HepG2 (cell line): ENCODE results near the gene KCNIP3. TPM values are rescaled to one million over a fixed set of nuclear protein-coding genes. Genes with fewer than 3 reads are reported as not detected.

ENCODE experiments used
- HMGXB3 ChIP-seq: sonication (generic); formaldehyde crosslinking; IDR thresholded peaks from 2 replicates; pipeline ENCODE4 v1.4.0; 2020; ENCODE audit warnings: missing genetic modification reagents, borderline replicate concordance
- IRF1 ChIP-seq: sonication (generic); formaldehyde crosslinking; IDR thresholded peaks from 2 replicates; pipeline ENCODE4 v1.4.0; 2020; ENCODE audit warnings: low read depth, mild to moderate bottlenecking, missing genetic modification reagents
- IRX3 ChIP-seq: sonication (generic); formaldehyde crosslinking; IDR thresholded peaks from 2 replicates; pipeline ENCODE4 v1.8.1; 2023; ENCODE audit warnings: mild to moderate bottlenecking, low read depth, missing genetic modification reagents, borderline replicate concordance
- KDM6A ChIP-seq: IDR thresholded peaks from 2 replicates; pipeline ENCODE4 v1.6.1; 2016; ENCODE audit warnings: low read depth
- PHF21A ChIP-seq: sonication (generic); formaldehyde crosslinking; IDR thresholded peaks from 2 replicates; pipeline ENCODE4 v1.5.0; 2020; ENCODE audit warnings: mild to moderate bottlenecking, missing genetic modification reagents
- ZNF558 ChIP-seq: sonication (generic); formaldehyde crosslinking; IDR thresholded peaks from 2 replicates; pipeline ENCODE4 v1.9.0; 2022; ENCODE audit warnings: mild to moderate bottlenecking, missing genetic modification reagents, borderline replicate concordance
- ZNF800 ChIP-seq: sonication (generic); formaldehyde crosslinking; IDR thresholded peaks from 2 replicates; pipeline ENCODE4 v1.4.0; 2020; ENCODE audit warnings: missing genetic modification reagents
- polyA plus RNA-seq, 8 experiments: library from polyadenylated mRNA; depleted of rRNA in 3 of 8; stranded (reverse) in 7 of 8; unstranded in 1 of 8; fragments of >200 nt; fragmentation: Illumina TruSeq in 4 of 8; extraction: Trizol in 4 of 8; gene quantifications; 2 replicates each; pipeline versions ENCODE4 v1.2.1 to v1.2.3, GENCODE V29; 2011 to 2016; ENCODE audit warnings: low read depth in 4 of 8, missing spikeins in 1 of 8, mixed read lengths in 1 of 8; ENCODE audit not compliant: insufficient read depth in 1 of 8
- total RNA-seq, 5 experiments: library from RNA; depleted of rRNA; stranded (reverse); fragments of >200 nt; fragmentation: Illumina TruSeq; extraction: Trizol; gene quantifications; 2 replicates each; pipeline ENCODE4 v1.2.3, GENCODE V29; 2016; ENCODE audit warnings: low read depth in 1 of 5
- TF ChIP-seq, protein P1 (sequence below): sonication (generic); formaldehyde crosslinking; IDR thresholded peaks from 2 replicates; pipeline ENCODE4 v1.5.1; 2020; ENCODE audit warnings: mild to moderate bottlenecking, missing genetic modification reagents, moderate library complexity
- TF ChIP-seq, protein P2 (sequence below): sonication (generic); formaldehyde crosslinking; IDR thresholded peaks from 2 replicates; pipeline ENCODE4 v1.5.0; 2020; ENCODE audit warnings: missing genetic modification reagents
- TF ChIP-seq, protein P3 (sequence below): sonication (generic); formaldehyde crosslinking; IDR thresholded peaks from 2 replicates; pipeline ENCODE4 v1.8.0; 2022; ENCODE audit warnings: missing genetic modification reagents, mild to moderate bottlenecking, moderate library complexity, borderline replicate concordance
- TF ChIP-seq, protein P4 (sequence below): sonication (generic); formaldehyde crosslinking; conservative IDR thresholded peaks from 2 replicates; pipeline ENCODE4 v1.5.0; 2020; ENCODE audit warnings: missing genetic modification reagents

KCNIP3 gene
- total and polyA plus RNA-seq, 2 of the 13 experiments (the other 11 are each of a cell fraction or from before 2014, with no cell fraction given), result not detected

DNA sequence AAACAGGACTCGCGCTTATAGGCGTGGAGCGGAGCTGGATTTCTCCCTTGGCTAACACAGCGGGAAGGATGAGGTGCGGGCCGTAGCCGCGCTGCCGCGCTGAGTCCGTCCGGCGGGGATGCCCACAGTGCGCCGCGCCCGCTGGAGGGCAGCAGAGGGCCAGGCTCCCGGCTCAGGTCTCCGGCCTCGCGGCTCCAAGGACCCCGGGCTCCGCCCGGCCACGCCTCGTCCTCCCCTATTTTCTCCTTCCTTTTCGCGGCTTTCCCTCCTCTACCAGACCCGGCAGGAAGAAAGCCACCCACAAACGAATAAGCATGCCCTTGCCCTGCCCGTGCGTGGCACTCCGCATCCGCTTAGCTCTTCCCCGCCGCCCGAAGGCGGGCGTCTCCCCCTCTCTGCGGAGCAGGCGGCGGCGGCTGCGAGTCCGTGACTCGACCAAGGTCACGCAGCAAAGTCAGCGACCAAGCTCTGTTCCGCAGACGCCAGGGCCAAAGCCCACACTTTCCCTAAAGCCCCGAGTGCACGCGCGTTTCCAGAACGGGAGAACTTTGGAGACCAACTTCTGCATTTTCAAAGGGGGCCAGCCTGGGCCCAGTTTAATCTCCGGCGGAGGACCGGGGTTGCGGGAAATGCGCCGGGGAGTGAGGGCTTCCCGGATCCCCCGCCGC, 48.5 kb downstream of the KCNIP3 start (continued):
- TF ChIP-seq IRF1 (CRISPR knock-in tag), result no peak
- no peak for TF ChIP-seq KDM6A (CRISPR knock-in tag)
- no peak for TF ChIP-seq HMGXB3
- TF ChIP-seq, protein P1, sequence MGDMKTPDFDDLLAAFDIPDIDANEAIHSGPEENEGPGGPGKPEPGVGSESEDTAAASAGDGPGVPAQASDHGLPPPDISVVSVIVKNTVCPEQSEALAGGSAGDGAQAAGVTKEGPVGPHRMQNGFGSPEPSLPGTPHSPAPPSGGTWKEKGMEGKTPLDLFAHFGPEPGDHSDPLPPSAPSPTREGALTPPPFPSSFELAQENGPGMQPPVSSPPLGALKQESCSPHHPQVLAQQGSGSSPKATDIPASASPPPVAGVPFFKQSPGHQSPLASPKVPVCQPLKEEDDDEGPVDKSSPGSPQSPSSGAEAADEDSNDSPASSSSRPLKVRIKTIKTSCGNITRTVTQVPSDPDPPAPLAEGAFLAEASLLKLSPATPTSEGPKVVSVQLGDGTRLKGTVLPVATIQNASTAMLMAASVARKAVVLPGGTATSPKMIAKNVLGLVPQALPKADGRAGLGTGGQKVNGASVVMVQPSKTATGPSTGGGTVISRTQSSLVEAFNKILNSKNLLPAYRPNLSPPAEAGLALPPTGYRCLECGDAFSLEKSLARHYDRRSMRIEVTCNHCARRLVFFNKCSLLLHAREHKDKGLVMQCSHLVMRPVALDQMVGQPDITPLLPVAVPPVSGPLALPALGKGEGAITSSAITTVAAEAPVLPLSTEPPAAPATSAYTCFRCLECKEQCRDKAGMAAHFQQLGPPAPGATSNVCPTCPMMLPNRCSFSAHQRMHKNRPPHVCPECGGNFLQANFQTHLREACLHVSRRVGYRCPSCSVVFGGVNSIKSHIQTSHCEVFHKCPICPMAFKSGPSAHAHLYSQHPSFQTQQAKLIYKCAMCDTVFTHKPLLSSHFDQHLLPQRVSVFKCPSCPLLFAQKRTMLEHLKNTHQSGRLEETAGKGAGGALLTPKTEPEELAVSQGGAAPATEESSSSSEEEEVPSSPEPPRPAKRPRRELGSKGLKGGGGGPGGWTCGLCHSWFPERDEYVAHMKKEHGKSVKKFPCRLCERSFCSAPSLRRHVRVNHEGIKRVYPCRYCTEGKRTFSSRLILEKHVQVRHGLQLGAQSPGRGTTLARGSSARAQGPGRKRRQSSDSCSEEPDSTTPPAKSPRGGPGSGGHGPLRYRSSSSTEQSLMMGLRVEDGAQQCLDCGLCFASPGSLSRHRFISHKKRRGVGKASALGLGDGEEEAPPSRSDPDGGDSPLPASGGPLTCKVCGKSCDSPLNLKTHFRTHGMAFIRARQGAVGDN (CRISPR knock-in tag), result peak; percentile 66
- TF ChIP-seq IRX3 (CRISPR knock-in tag), result no peak
- TF ChIP-seq, protein P2, sequence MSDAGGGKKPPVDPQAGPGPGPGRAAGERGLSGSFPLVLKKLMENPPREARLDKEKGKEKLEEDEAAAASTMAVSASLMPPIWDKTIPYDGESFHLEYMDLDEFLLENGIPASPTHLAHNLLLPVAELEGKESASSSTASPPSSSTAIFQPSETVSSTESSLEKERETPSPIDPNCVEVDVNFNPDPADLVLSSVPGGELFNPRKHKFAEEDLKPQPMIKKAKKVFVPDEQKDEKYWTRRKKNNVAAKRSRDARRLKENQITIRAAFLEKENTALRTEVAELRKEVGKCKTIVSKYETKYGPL (CRISPR knock-in tag), result no peak
- no peak for TF ChIP-seq ZNF558 (CRISPR knock-in tag)
- TF ChIP-seq, protein P3, sequence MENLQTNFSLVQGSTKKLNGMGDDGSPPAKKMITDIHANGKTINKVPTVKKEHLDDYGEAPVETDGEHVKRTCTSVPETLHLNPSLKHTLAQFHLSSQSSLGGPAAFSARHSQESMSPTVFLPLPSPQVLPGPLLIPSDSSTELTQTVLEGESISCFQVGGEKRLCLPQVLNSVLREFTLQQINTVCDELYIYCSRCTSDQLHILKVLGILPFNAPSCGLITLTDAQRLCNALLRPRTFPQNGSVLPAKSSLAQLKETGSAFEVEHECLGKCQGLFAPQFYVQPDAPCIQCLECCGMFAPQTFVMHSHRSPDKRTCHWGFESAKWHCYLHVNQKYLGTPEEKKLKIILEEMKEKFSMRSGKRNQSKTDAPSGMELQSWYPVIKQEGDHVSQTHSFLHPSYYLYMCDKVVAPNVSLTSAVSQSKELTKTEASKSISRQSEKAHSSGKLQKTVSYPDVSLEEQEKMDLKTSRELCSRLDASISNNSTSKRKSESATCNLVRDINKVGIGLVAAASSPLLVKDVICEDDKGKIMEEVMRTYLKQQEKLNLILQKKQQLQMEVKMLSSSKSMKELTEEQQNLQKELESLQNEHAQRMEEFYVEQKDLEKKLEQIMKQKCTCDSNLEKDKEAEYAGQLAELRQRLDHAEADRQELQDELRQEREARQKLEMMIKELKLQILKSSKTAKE (CRISPR knock-in tag), result no peak
- TF ChIP-seq PHF21A, result peak; percentile 37; the same call in 1 of the 2 replicates
- TF ChIP-seq, protein P4, sequence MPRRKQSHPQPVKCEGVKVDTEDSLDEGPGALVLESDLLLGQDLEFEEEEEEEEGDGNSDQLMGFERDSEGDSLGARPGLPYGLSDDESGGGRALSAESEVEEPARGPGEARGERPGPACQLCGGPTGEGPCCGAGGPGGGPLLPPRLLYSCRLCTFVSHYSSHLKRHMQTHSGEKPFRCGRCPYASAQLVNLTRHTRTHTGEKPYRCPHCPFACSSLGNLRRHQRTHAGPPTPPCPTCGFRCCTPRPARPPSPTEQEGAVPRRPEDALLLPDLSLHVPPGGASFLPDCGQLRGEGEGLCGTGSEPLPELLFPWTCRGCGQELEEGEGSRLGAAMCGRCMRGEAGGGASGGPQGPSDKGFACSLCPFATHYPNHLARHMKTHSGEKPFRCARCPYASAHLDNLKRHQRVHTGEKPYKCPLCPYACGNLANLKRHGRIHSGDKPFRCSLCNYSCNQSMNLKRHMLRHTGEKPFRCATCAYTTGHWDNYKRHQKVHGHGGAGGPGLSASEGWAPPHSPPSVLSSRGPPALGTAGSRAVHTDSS (CRISPR knock-in tag), result no peak
- peak; percentile 83 for TF ChIP-seq ZNF800 (CRISPR knock-in tag)
